Mucosa of rectum (tissue), 2 donors: ENCODE results near the gene SRCIN1.

ENCODE experiments used
- H3K27ac ChIP-seq, 2 donors: one replicate each; pipeline ENCODE4 v1.7.0; 2013; ENCODE audit warnings: inconsistent platforms in 2 of 2, low read depth in 2 of 2, low read length in 2 of 2
- H3K27me3 ChIP-seq, 2 donors: one replicate each; pipeline ENCODE4 v1.7.0; 2013; ENCODE audit warnings: low read length in 2 of 2; ENCODE audit not compliant: control insufficient read depth in 2 of 2, insufficient read depth in 2 of 2
- H3K36me3 ChIP-seq, 2 donors: one replicate each; pipeline ENCODE4 v1.7.0; 2013; ENCODE audit warnings: low read length in 2 of 2; ENCODE audit not compliant: control insufficient read depth in 2 of 2, insufficient read depth in 2 of 2
- H3K4me1 ChIP-seq, 2 donors: one replicate each; pipeline ENCODE4 v1.7.0; 2013; ENCODE audit warnings: low read length in 2 of 2, mild to moderate bottlenecking in 1 of 2; ENCODE audit not compliant: control insufficient read depth in 2 of 2, insufficient read depth in 2 of 2
- H3K4me3 ChIP-seq, 2 donors: one replicate each; pipeline ENCODE4 v1.7.0; 2013; ENCODE audit warnings: low read length in 2 of 2
- H3K9ac ChIP-seq, 2 donors: one replicate each; pipeline ENCODE4 v1.7.0; 2013; ENCODE audit warnings: low read length in 2 of 2, low read depth in 1 of 2, mild to moderate bottlenecking in 1 of 2
- H3K9me3 ChIP-seq, 2 donors: one replicate each; pipeline ENCODE4 v1.7.0; 2013; ENCODE audit warnings: low read length in 2 of 2; ENCODE audit not compliant: control insufficient read depth in 2 of 2
- donor health status: healthy.
- donor health status: Normal muscosa, but diverticular disease.

The SRCIN1 gene

DNA sequence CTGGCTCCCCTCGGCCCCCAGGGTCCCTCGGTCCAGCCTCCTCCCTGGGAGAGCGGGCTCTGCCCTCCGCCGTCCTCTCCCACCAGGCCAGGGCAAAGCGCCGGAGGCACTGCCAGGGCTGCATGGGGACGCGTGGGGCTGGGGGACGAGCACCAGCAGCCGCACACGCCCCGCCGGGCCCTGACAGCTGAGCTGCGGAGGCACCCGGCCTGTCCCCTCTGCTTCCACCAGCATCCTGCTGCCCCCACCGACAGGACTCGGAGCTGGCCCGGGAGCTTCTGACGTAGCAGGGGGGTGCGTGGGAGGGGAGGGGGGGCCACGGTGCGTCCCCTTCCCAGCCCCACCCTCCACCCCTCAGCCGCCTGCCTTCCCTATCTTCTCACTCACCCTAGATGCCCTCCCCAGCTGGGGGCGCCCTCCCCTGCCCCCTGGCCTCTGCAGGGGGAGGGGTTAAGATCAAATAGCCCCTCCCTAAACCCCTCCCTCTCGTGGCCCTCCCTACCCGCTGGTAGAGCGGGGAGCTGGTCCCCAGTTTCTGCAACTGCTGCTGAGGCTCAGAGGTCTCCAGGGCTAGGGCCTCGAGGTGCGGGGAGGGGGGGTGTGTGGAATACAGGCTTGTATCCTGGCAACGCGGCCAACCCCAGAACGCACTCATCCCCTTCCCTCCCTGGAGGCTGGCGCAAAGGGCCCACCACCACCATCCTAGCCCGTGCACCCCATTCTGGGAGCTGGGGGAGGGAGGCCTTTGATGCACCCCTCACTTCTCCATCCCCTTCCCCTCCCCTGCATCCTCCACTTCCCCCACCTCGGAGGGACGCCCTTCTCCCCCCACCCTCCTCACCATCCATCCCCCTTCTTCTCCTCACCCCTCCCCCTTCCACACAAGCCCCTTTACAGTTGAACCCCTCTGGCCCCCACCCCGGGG lies 1.0 kb downstream of the SRCIN1 start:
- Histone ChIP-seq H3K27me3 (peaks cover 16 to 18% of the 10 kb centered on the region in 2 donors), H3K9me3 (no peaks in the 10 kb centered on the region), H3K36me3 (no peaks in the 10 kb centered on the region), H3K4me1 (peaks cover 15 to 22% of the 10 kb centered on the region in 2 donors), H3K4me3 (peak overlapping the region in 1 of 2 donors; percentile 72), H3K27ac (no peak overlapping the region), H3K9ac (no peak overlapping the region)

DNA sequence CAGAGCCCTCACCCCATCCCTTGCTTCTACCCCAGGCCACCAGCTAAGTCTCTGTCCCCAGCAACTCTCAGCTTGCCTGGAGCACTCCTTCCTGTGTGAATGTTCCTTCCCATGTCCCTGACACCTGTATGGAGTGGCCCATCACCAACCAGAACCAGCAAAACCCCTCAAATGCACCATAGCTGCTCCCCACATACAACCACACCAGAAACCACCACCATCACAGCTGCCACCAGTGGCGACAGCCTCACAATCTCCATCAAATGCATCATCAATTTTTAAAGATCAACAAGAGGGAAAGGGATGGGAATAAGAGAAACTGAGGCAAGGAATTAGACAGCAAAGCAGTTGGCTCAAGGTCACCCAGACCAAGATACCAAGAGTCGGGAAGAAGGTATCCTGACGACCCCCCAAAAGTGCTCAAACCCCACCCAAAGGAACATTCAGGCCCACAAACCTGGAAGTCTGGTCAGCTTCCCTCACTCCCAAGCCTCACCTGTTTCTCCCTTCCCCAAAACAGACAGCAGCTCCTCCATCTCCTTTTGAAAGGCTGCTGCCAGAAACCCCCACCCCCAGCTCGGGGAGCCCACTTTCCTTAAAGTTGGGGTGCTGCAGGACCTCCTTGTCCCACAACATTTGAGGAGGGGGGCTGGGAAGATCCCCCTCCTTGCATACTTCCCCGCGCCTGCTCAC lies 1.8 kb downstream of the SRCIN1 start:
- Histone ChIP-seq H3K4me3 (no peak overlapping the region), H3K9me3 (no peaks in the 10 kb centered on the region), H3K27me3 (peaks cover 11 to 13% of the 10 kb centered on the region in 2 donors), H3K36me3 (no peaks in the 10 kb centered on the region), H3K27ac (no peak overlapping the region), H3K9ac (no peak overlapping the region), H3K4me1 (peaks cover 15 to 22% of the 10 kb centered on the region in 2 donors)

DNA sequence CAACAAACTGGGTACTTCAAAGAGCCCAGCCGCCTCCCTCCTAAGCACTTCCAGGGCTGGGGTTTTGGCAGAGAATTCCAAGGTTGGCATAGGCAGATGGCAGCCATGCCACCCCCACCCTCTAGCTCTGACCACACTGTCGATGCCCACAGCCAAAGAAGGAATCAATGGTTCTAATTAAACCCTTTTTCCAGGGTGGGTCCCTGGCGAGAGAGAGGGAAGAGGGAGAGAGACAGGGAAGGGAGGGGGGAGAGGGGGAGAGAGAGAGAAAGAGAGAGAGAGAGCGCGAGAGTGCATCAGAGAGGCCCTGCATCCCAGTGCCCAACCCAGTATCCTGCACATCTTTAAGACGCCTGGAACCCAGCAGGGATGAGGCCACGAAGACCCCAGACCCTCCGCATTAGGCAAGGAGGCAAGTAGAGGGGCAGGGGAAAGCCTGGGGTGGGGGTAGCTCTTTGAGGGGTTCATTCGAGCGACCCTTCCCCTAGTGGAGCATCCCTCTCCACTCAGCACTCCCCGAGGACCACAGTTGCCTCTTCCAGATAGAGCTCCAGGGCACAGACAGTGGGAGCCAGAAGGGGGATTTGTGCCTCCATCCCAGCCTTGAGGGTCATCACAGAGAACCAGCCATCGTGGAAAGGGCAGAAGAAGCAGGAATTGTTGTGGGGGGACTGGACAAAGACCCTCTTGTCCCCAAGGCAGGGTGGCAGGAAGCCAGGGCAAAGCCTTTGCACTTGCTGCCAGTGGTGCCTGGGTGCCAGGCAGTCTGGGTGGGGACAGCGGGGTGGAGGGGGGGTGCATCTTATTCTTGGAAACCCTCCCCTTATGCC lies 2.6 kb downstream of the SRCIN1 start:
- Histone ChIP-seq H3K9ac (no peak overlapping the region), H3K36me3 (no peaks in the 10 kb centered on the region), H3K9me3 (no peaks in the 10 kb centered on the region), H3K27ac (no peak overlapping the region), H3K4me3 (no peak overlapping the region), H3K27me3 (peaks cover 8 to 14% of the 10 kb centered on the region in 2 donors), H3K4me1 (peaks cover 15 to 20% of the 10 kb centered on the region in 2 donors)

DNA sequence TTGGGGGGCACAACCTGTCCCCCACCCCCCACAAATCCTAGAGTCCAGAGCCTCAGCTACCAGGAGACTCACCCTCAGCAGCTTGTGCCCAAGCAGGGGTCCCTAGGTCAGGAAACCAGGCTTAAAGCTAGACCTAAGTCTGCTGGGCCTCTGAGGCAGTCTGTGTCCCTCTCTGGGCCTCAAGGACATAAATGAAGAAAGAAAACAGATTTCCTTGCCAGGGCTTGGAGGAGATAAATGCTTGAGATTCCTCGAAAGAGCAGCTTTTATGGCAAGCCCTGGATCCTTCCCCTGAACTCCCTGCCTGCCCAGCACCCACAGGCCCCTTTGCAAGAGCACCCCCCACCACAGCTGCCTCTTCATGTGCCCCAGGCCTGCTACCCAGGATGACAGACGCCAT lies 3.3 kb downstream of the SRCIN1 start:
- Histone ChIP-seq H3K36me3 (no peaks in the 10 kb centered on the region), H3K27me3 (peaks cover 3 to 10% of the 10 kb centered on the region in 2 donors), H3K4me3 (no peak overlapping the region), H3K4me1 (peaks cover 15 to 20% of the 10 kb centered on the region in 2 donors), H3K27ac (no peak overlapping the region), H3K9me3 (no peaks in the 10 kb centered on the region), H3K9ac (no peak overlapping the region)

DNA sequence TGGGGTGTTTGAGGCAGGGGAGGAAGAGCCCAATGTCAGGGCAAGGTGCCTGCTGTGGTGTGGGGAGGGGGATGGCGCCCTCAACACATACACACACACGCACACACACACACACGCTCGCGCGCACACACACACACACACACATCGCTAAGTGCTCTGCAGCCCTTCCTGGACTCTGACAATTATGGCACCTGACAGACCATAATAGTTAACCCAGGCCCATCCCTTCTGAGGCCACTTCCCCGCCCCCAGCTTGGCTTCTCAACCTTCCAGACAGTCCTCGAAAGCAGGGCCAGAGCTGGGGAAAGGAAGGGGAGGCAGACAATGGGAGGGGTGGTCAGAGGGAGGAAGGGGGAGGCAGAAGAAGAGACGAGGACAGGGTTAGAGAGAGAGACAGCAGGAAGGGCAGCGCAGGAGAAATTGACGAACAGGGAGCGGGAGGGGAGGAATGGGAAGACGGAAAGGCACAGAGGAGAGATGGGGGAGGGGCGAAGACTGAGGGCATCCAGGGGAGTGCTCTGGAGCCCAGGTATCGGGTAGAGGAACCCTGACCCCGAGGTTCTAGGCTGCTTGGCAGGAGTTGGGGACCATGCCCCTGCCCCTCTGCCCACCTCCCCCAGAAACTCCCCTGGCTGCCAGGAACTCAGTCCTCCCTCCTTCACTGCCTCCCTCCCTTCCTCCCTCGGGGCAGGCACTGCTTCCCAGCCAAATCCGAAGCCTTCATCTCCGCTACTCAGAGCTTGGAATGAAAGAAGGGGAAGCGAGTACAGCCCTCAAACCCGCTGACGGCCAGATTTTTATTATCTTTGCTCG lies 4.0 kb downstream of the SRCIN1 start:
- H3K27me3 ChIP-seq: peaks cover 0 to 7% of the 10 kb centered on the region in 2 donors
- peaks cover 14 to 15% of the 10 kb centered on the region in 2 donors for H3K4me1 ChIP-seq
- peak overlapping the region; percentile 49 to 70 for H3K27ac ChIP-seq
- H3K4me3 ChIP-seq: peak overlapping the region; percentile 44 to 59
- no peaks in the 10 kb centered on the region for H3K36me3 ChIP-seq
- peak overlapping the region; percentile 47 to 72 for H3K9ac ChIP-seq
- H3K9me3 ChIP-seq: no peaks in the 10 kb centered on the region

DNA sequence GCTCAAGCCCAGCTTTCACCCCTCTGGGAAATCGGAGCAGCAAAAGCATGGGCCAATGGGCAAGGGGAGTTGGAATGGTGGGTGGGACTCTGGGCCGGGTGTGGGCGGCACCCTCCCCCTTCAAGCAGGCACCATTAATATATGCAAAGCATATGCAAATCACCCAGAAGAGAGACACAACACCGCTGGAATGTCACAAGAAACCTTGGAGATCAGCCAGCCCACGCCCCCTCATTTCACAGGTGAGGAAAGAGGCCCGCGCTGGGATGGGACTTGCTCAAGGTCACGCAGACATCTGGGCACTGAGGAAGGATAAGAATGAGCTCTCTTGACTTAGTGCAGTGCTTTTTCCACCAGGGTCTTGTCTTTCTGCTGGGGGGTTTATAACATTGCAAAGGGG lies 4.8 kb downstream of the SRCIN1 start:
- Histone ChIP-seq H3K27me3 (peaks cover 0 to 12% of the 10 kb centered on the region in 2 donors), H3K9me3 (no peaks in the 10 kb centered on the region), H3K9ac (peak overlapping the region in 1 of 2 donors; percentile 72), H3K4me3 (peak overlapping the region; percentile 10 to 44), H3K27ac (no peak overlapping the region), H3K4me1 (peaks cover 12 to 15% of the 10 kb centered on the region in 2 donors), H3K36me3 (no peaks in the 10 kb centered on the region)

DNA sequence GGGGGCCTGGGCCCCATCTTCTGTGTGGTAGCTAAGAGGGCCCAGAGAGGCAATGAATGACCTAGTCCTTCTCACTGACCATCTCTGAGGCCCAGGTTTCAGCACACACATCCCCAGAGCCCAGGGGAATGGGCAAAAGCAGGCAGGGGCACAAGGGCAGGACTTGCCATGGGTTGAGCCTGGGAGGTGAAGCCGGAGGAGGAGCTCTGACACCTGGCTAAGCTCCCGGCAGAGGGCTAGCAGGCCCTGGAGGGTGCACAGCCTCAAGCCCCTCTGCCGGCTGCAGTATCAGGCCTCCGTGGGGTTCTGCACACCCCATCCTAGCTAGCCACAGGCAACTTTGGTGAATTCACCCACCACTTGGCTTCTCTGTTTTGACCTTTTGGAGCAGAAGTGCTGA lies 5.3 kb downstream of the SRCIN1 start:
- no peak overlapping the region for H3K27ac ChIP-seq
- no peaks in the 10 kb centered on the region for H3K9me3 ChIP-seq
- peaks cover 0 to 12% of the 10 kb centered on the region in 2 donors for H3K27me3 ChIP-seq
- no peak overlapping the region for H3K4me3 ChIP-seq
- peaks cover 12 to 15% of the 10 kb centered on the region in 2 donors for H3K4me1 ChIP-seq
- no peaks in the 10 kb centered on the region for H3K36me3 ChIP-seq
- H3K9ac ChIP-seq: no peak overlapping the region

DNA sequence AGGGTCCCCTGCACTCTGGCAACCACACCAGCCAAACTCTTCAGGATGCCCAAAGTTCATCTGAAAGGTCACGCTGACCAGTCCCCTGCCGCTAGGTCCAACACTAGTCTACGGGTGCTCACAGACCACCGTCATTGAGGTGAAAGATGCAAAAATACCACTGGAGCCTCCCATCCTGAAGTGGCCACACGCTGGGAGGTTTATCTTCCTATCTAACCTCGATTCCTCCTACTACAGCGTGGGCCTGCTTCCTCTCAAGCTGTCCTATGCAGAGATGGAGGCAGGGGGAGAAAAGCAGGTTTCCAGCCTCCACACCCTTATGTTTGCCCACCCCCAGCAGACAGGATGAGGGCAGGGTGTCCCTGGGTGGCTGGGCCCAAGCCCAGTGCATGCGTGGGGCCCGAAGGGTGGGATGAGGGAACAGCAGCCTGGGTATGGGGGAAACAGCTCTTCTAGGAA lies 6.3 kb downstream of the SRCIN1 start:
- Histone ChIP-seq H3K4me3 (no peak overlapping the region), H3K4me1 (peaks cover 12 to 15% of the 10 kb centered on the region in 2 donors), H3K27ac (no peak overlapping the region), H3K27me3 (peaks cover 4 to 12% of the 10 kb centered on the region in 2 donors), H3K9ac (no peak overlapping the region), H3K9me3 (no peaks in the 10 kb centered on the region), H3K36me3 (no peaks in the 10 kb centered on the region)

DNA sequence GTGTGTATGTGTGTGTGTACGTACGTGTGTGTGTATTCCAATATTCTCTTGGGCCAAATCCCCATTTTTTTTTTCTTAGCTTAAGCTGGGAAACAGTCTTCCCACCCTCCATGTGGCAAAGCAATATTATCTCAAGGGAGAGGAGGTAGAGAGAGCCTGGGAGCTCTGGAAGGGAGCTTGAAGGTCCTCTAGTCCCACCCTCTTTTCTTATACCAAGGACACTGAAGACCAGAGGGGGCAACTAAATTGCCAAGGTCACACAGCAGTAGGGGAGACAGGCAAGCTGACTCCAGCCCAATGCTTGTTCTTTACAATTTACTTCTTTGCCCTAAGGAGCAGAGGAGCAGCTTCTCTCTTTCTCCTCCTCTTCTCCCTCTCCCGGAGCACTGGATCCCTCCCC lies 6.8 kb downstream of the SRCIN1 start:
- Histone ChIP-seq H3K27ac (no peak overlapping the region), H3K4me3 (no peak overlapping the region), H3K9me3 (no peaks in the 10 kb centered on the region), H3K9ac (no peak overlapping the region), H3K27me3 (peaks cover 4 to 12% of the 10 kb centered on the region in 2 donors), H3K36me3 (no peaks in the 10 kb centered on the region), H3K4me1 (peaks cover 12 to 15% of the 10 kb centered on the region in 2 donors)
